HL-60/S4 treated with phorbol 12-myristate 13-acetate at 8.2 ng/mL for 4 days and 3 days (cell line): ENCODE measurements around the gene OXCT2.

ENCODE experiments used
- in situ Hi-C: fragments of 300-500 bp; cut with MboI; formaldehyde crosslinking; loops from 2 replicates; pipeline ENCODE4 v1.15.0; 2022; ENCODE audit warnings: low sequenced_read_pairs

OXCT2 gene

DNA sequence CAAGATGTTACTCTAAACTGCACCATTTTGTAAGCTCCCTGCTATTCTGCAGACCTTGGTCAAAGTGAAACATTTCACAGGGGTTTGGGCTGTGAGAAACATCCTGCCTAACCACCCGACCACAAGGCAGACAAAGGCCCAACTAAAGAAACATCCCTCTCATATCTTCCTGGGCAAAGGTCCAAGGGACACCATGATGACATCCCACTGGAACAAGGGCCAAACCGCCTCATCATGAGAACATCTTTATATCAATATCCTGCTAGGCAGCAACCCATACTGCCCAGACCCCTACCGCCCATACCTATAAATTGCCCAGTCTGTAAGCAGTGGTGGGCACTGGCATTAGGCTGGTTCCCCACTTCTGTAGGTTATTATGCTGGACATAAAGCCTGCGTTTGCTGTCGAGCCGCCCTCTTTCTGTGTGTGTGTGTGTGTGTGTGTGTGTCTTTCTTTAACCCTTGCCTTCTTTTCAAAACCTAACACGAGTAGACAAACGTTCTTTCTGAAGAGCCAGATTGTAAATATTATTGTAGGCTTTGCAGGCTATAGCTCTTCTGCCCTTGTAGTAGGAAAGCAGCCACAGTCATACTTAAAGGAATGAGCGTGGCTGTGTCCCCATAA is 33.5 kb downstream of the OXCT2 start:
- in situ Hi-C loops, result no loop called here

DNA sequence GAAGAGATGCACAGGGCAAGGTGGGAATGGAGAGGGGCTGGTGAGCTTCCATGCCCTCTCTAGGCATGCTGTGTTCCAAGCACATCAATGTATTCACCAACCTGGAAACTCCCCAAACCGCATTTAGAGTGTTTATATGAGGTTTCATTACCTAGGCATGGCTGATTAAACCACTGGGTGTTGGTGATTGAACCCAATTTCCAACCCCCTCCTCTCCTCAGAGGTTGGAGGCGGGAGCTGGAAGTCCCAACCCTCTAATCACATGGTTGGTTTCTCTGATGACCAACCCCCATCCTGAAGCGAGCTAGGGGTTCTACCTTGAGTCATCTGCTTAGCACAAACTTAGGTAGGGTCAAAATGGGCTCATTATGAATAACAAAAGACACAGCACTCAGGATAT is 35.4 kb downstream of the OXCT2 start:
- in situ Hi-C loops, result no loop called here

GRCh38 chr1:39733161-39733560 is 38.0 kb downstream of the OXCT2 start:
- in situ Hi-C loops, result no loop called here

DNA sequence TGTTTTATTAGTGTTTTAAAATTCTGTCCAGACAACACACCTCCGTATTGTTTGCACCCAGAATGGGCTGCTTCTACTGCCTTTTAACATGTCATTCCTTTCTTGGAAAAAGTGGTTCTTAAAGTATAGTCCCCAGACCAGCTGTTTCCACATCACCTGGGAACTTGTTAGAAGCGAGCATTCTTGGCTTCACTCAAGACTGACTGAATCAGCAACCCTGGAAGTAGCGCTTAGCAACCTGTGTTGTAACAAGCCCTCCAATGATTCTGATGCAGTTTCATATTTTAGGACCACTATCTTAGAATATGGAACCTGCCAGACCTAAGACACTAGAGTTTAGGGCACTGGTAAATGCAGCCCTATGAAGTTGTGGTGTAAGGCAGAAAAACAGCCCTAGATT is 38.4 kb downstream of the OXCT2 start:
- in situ Hi-C loops, result no loop called here

GRCh38 chr1:39729842-39730241 is 41.3 kb downstream of the OXCT2 start:
- in situ Hi-C loops, result no loop called here

- in situ Hi-C loops, result no loop called here
These were observed 42.1 kb downstream of the OXCT2 start for GRCh38 chr1:39729030-39729429.

DNA sequence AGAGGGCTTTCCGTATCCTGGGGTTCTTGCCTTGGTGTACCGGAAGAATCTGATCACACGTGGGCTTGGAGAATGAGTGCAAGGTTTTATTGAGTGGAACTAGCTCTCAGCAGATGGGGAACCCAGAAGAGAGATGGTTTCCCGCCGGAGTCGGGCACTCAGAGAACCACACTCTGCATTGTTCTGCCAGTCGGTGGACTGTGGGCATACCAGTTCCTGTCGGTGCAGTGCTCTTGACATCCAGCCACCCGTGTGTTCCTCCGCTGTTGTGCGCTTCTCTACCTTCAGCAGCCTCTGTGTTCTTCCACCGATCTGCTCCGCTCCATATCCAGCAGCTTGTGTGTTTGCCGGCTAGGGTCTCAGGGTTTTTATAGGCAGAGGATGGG is 43.2 kb downstream of the OXCT2 start:
- in situ Hi-C loops, result no loop called here

- in situ Hi-C loops, result no loop called here
These were observed 43.8 kb downstream of the OXCT2 start for GRCh38 chr1:39727221-39727931.

DNA sequence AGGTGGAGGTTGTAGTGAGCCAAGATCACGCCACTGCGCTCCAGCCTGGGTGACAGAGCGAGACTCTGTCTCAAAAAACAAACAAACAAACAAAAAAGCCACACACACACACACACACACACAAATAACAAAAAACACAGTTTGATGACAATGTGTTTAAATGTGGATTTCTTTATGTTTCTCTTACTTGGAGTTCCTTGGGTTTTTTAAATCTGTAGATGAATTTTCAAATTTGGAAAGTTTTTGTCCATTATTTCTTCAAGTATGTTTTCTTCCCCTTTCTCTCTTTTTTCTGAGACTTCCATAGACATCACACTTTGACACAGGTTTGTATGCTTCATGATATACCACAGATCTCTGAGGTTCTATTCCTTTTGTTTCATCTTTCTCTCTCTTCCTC is 44.5 kb downstream of the OXCT2 start:
- in situ Hi-C loops, result no loop called here

DNA sequence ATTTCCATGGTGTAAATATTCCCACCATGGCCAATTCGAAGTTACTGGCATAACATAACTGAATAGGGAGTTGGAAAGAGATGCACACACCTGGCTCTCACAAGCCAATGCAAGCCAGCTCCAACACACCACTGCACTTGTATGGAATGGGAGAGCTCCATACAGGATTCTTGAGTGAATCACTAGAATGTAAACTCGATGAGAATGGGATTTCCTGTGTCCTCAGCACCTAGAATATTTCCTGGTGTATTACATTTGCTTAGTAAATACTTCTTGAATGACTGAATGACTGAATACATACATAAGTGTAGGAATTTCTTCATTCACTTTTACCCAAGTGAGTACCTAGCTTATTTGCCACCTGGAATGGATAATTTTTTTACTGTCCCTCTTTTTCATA is 48.7 kb downstream of the OXCT2 start:
- in situ Hi-C loops, result no loop called here

GRCh38 chr1:39721664-39722063 is 49.5 kb downstream of the OXCT2 start:
- in situ Hi-C loops, result no loop called here

GRCh38 chr1:39720094-39720999 is 50.8 kb downstream of the OXCT2 start:
- in situ Hi-C loops, result no loop called here
